Neural cell (in vitro differentiated cells): ENCODE data around the gene SPECC1. TPM values are rescaled to one million over a fixed set of nuclear protein-coding genes. Genes with fewer than 3 reads are reported as not detected.

Experiments
- H2AFZ ChIP-seq: fragments of 200-600, 300-800 bp; sonication (generic), shearing (Covaris generic); 2 replicates; pipeline ENCODE4 v1.6.0; 2014; ENCODE audit warnings: low read depth, mild to moderate bottlenecking, antibody characterized with exemption, low read length, moderate library complexity
- H3F3A ChIP-seq: fragments of 200-600 bp; shearing (Covaris generic); 2 replicates; pipeline ENCODE4 v1.6.1; 2016; ENCODE audit warnings: mild to moderate bottlenecking, moderate library complexity, mixed read lengths, antibody characterized with exemption, low read length; ENCODE audit not compliant: insufficient read depth, poor library complexity, severe bottlenecking
- H3K27ac ChIP-seq: fragments of 200-600, 300-800 bp; sonication (generic), shearing (Covaris generic); 2 replicates; pipeline ENCODE4 v1.5.1; 2014; ENCODE audit warnings: mild to moderate bottlenecking, low read length, moderate library complexity
- H3K27me3 ChIP-seq: fragments of 300-800, 200-600 bp; sonication (generic), shearing (Covaris generic); 2 replicates; pipeline ENCODE4 v1.6.0; 2014; ENCODE audit warnings: mild to moderate bottlenecking, low read depth, low read length, moderate library complexity; ENCODE audit not compliant: insufficient read depth
- H3K36me3 ChIP-seq: fragments of 300-800, 200-600 bp; sonication (generic), shearing (Covaris generic); 2 replicates; pipeline ENCODE4 v1.5.1; 2014; ENCODE audit warnings: mild to moderate bottlenecking, antibody characterized with exemption, low read length, moderate library complexity; ENCODE audit not compliant: insufficient read depth
- H3K4me2 ChIP-seq: fragments of 300-800, 200-600 bp; sonication (generic), shearing (Covaris generic); 2 replicates; pipeline ENCODE4 v1.6.0; 2014; ENCODE audit warnings: mild to moderate bottlenecking, low read length
- H3K4me3 ChIP-seq: fragments of 300-800, 200-600 bp; sonication (generic), shearing (Covaris generic); 2 replicates; pipeline ENCODE4 v1.5.1; 2014; ENCODE audit warnings: mild to moderate bottlenecking, low read length, moderate library complexity
- H3K79me2 ChIP-seq: fragments of 200-600 bp; shearing (Covaris generic); replicated peaks from 2 replicates; pipeline ENCODE4 v1.6.0; 2014; ENCODE audit warnings: mild to moderate bottlenecking, low read length, moderate library complexity; ENCODE audit not compliant: insufficient read depth
- H3K9ac ChIP-seq: fragments of 300-800, 200-600 bp; sonication (generic), shearing (Covaris generic); 2 replicates; pipeline ENCODE4 v1.6.1; 2016; ENCODE audit warnings: mild to moderate bottlenecking, low read length, mixed read lengths
- H3K9me2 ChIP-seq: fragments of 200-600 bp; shearing (Covaris generic); 2 replicates; pipeline ENCODE4 v1.6.1; 2016; ENCODE audit warnings: mild to moderate bottlenecking, low read length, mixed read lengths; ENCODE audit not compliant: insufficient read depth
- H3K9me3 ChIP-seq: fragments of 200-600, 300-800 bp; sonication (generic), shearing (Covaris generic); 2 replicates; pipeline ENCODE4 v1.6.1; 2016; ENCODE audit warnings: mild to moderate bottlenecking, mixed run types, low read length, moderate library complexity, mixed read lengths
- H4K20me1 ChIP-seq: fragments of 200-600 bp; shearing (Covaris generic); 2 replicates; pipeline ENCODE4 v1.6.1; 2016; ENCODE audit warnings: mild to moderate bottlenecking, mixed run types; ENCODE audit not compliant: insufficient read depth
- CTCF ChIP-seq: fragments of 450-650 bp; IDR thresholded peaks from 2 replicates; pipeline ENCODE4 v1.5.1; 2014; ENCODE audit warnings: antibody characterized with exemption, mild to moderate bottlenecking, moderate library complexity; ENCODE audit not compliant: poor library complexity, severe bottlenecking
- EP300 ChIP-seq: fragments of 450-650 bp; conservative IDR thresholded peaks from 2 replicates; pipeline ENCODE4 v1.6.1; 2014; ENCODE audit warnings: antibody characterized with exemption, mild to moderate bottlenecking, moderate library complexity; ENCODE audit not compliant: poor library complexity, severe bottlenecking
- EZH2 ChIP-seq: fragments of 200-600, 300-800 bp; shearing (Covaris generic), sonication (generic); IDR thresholded peaks from 2 replicates; pipeline ENCODE4 v1.6.1; 2014; ENCODE audit warnings: antibody characterized with exemption, low read length, borderline replicate concordance, mild to moderate bottlenecking; ENCODE audit not compliant: insufficient read depth, poor library complexity, severe bottlenecking
- MXI1 ChIP-seq: fragments of 450-650 bp; conservative IDR thresholded peaks from 2 replicates; pipeline ENCODE4 v1.6.1; 2014; ENCODE audit warnings: antibody characterized with exemption, mild to moderate bottlenecking; ENCODE audit not compliant: poor library complexity, severe bottlenecking
- POLR2AphosphoS5 ChIP-seq: IDR thresholded peaks from 2 replicates; pipeline ENCODE4 v1.6.1; 2012
- RAD21 ChIP-seq: fragments of 450-650 bp; conservative IDR thresholded peaks from 2 replicates; pipeline ENCODE4 v1.6.1; 2014; ENCODE audit warnings: antibody characterized with exemption, mild to moderate bottlenecking, moderate library complexity
- SMC3 ChIP-seq: fragments of 450-650 bp; conservative IDR thresholded peaks from 2 replicates; pipeline ENCODE4 v1.6.1; 2014; ENCODE audit warnings: antibody characterized with exemption, mild to moderate bottlenecking, moderate library complexity; ENCODE audit not compliant: poor library complexity
- TAF1 ChIP-seq: IDR thresholded peaks from 2 replicates; pipeline ENCODE4 v1.6.1; 2012; ENCODE audit warnings: low read depth
- polyA plus RNA-seq: library from polyadenylated mRNA; depleted of rRNA; stranded (reverse); fragments of >200 nt; gene quantifications from 2 replicates; pipeline ENCODE4 v1.2.3, GENCODE V29; 2014
- TF ChIP-seq, protein P1 (sequence below): IDR thresholded peaks from 2 replicates; pipeline ENCODE4 v1.6.1; 2012; ENCODE audit warnings: borderline replicate concordance

The SPECC1 gene
- polyA plus RNA-seq, 1 donor from 2014 or later, result 8.6 TPM

DNA sequence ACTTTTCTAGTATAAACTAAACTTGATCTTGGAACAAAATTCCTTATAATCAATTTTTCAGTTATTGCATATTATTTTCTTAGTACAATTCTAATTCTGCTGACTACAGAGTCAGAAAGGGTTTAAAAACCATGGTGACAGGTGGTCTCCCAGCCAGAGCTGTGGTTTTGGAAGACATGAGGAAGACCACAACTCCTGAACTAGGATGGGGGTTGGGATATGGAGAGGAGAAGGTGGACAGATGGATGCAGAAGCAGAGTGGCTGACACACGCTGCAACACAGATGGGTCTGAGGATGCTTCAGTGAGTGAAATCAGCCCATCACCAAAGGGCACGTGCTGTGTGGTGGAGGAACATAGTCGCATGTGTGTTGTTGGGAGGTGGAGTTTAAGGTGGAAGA lies 270.5 kb downstream of the SPECC1 start:
- Histone ChIP-seq H4K20me1 (no peaks in the 10 kb centered on the region), H3K9me2 (no peaks in the 10 kb centered on the region), H3K9me3 (no peaks in the 10 kb centered on the region), H3K27ac (no peak overlapping the region), H3K4me3 (no peak overlapping the region), H3K9ac (no peak overlapping the region), H3F3A (no peaks in the 10 kb centered on the region), H3K27me3 (no peaks in the 10 kb centered on the region), H3K4me2 (no peak overlapping the region), H3K79me2 (no peaks in the 10 kb centered on the region), H3K36me3 (no peaks in the 10 kb centered on the region), H2AFZ (no peak overlapping the region)
- TF ChIP-seq RAD21 (no peak), MXI1 (no peak), CTCF (no peak), EZH2 (no peak), EP300 (no peak), SMC3 (no peak), TAF1 (no peak), POLR2AphosphoS5 (no peak)
- TF ChIP-seq, protein P1, sequence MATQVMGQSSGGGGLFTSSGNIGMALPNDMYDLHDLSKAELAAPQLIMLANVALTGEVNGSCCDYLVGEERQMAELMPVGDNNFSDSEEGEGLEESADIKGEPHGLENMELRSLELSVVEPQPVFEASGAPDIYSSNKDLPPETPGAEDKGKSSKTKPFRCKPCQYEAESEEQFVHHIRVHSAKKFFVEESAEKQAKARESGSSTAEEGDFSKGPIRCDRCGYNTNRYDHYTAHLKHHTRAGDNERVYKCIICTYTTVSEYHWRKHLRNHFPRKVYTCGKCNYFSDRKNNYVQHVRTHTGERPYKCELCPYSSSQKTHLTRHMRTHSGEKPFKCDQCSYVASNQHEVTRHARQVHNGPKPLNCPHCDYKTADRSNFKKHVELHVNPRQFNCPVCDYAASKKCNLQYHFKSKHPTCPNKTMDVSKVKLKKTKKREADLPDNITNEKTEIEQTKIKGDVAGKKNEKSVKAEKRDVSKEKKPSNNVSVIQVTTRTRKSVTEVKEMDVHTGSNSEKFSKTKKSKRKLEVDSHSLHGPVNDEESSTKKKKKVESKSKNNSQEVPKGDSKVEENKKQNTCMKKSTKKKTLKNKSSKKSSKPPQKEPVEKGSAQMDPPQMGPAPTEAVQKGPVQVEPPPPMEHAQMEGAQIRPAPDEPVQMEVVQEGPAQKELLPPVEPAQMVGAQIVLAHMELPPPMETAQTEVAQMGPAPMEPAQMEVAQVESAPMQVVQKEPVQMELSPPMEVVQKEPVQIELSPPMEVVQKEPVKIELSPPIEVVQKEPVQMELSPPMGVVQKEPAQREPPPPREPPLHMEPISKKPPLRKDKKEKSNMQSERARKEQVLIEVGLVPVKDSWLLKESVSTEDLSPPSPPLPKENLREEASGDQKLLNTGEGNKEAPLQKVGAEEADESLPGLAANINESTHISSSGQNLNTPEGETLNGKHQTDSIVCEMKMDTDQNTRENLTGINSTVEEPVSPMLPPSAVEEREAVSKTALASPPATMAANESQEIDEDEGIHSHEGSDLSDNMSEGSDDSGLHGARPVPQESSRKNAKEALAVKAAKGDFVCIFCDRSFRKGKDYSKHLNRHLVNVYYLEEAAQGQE, result no peak

DNA sequence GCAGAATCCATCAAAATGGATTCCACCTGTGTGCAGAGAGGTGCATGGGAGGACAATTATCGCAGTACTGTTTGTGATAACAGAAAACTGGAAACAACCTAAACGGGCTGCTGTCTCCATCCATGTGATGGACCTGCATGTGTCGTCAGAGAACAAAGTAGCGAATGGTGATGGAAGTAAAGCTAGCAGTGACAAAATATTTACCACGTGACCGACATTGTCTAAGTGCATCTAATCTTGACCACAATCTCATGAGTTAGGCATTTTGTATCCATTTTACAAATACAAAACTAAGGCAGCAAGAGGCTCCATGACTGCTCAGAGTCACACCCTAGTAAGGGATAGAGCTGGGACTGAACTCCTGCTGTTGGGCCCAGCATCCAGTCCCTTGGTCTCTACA lies 270.9 kb downstream of the SPECC1 start:
- Histone ChIP-seq H4K20me1 (no peaks in the 10 kb centered on the region), H3K4me3 (no peak overlapping the region), H3F3A (no peaks in the 10 kb centered on the region), H3K9me3 (no peaks in the 10 kb centered on the region), H3K4me2 (no peak overlapping the region), H3K9me2 (no peaks in the 10 kb centered on the region), H3K27ac (no peak overlapping the region), H3K36me3 (no peaks in the 10 kb centered on the region), H3K27me3 (no peaks in the 10 kb centered on the region), H2AFZ (no peak overlapping the region), H3K79me2 (no peaks in the 10 kb centered on the region), H3K9ac (no peak overlapping the region)
- no peak for TF ChIP-seq POLR2AphosphoS5
- TF ChIP-seq CTCF, result no peak
- TF ChIP-seq TAF1, result no peak
- no peak for TF ChIP-seq MXI1
- no peak for TF ChIP-seq RAD21
- no peak for TF ChIP-seq EP300
- TF ChIP-seq, protein P1, result no peak
- TF ChIP-seq EZH2, result no peak
- TF ChIP-seq SMC3, result no peak
